HG03565 (cell line): ENCODE measurements around the gene SH3RF1.

ENCODE experiments used
- ATAC-seq: cut with Tn5 transposase; IDR thresholded peaks from one replicate; pipeline ENCODE4 v1.9.1; 2021; ENCODE audit warnings: mild to moderate bottlenecking, moderate library complexity; ENCODE audit not compliant: unreplicated experiment

The SH3RF1 gene

DNA sequence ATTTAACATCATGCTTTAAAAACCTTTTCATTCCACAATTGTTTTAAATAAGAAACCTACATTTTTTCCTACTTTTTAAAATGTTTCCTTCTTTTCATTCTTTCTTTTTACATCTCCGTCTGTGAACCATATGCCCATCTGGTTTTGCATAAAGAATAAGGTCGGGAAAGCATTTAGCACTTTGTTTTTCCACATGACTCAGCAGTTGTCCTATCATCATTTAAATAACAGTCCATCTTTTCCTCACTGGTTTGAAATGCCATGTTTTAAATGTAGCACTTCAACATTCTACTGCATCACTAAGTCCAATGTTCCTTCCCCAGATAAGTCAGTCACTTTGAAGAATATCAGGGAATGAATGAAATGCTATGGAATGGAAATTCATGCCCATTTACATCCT, 128.4 kb downstream of the SH3RF1 start:
- no peak for ATAC-seq

DNA sequence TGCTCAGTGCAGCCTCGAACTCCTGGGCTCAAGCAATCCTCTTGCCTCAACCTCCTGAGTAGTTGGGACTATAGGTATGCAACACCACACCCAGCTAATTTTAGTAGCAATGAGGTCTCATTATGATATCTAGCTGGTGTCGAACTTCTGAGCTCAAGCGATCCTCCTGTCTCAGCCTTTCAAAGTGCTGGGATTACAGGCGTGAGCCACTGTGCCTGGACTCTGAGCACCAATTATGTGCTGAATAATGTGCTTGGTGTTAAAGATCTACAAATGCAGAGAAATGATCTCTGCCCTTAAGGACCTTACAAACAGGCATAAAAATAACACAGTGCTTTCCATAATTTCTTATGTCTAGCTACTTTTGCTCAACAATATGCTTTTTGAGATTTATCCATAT, 131.7 kb downstream of the SH3RF1 start:
- no peak for ATAC-seq

DNA sequence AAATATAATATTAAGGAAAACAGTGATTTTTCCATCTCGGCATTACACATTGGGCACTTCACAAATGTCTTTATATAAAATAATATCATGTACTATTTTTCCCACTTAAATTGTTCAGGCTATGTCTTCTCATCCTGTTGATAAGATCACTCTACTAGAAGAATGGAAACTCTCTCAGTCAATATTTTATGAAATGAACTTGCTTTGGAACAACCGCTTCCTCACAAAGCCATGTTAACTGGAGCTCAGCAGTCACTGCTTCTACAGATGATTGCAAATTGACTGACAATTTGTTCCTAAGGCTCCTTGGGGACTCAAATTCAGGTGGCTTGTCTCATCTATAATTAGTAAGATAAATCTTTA, 133.2 kb downstream of the SH3RF1 start:
- ATAC-seq, result no peak

DNA sequence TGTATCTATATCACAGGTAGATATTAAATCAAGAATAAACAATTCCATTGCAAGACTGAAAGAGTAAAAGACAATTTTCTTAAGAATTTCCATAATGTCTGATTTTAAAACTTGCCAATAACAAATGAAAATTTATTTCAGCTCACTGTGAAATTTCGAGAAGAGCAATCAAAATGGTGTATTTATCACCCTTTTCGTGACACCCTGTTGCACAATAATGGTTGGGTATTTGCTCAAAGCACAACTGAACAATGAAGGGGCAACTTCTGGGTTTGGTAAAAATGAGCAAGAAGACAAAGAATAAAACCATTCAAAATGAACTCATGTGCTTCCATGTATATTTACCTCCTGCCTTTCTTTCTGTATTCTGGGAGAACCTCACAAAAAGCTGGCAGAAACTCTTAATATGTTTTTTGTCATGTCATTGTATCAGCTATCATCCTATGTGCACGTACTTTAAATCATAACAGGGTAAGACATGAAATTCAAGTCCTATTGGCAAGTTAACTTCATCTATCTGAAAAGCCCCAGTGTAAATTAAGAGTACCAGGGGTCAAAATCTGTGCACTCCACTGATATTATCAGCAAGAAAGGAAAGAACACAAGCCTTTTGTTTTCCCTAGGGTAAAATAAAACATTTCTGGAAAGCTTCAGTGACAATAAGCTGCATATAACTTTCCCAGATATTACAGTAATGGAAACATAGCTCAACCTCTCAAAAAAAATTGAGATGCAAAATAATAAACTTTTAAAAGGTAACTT, 133.8 kb downstream of the SH3RF1 start:
- ATAC-seq, result no peak

DNA sequence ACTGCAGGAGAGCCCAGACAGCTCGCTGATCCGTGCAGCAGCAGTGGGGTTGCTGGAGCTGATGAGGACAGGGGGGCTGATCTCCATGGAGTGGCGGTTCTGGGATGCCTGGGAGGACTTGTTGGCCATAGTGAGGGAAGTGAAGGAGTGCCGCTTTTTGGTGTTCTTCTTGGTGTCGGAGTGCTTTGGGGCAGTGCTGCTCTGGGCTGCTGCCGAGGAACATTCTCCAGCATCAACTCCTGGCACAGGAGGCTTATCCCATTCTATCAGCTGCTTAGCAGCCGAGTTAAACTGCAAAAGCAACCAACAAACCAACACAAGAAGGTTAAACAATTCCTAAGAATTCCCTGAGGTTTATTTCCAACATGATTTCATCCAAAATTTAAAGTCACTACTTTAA, 134.4 kb downstream of the SH3RF1 start:
- no peak for ATAC-seq

DNA sequence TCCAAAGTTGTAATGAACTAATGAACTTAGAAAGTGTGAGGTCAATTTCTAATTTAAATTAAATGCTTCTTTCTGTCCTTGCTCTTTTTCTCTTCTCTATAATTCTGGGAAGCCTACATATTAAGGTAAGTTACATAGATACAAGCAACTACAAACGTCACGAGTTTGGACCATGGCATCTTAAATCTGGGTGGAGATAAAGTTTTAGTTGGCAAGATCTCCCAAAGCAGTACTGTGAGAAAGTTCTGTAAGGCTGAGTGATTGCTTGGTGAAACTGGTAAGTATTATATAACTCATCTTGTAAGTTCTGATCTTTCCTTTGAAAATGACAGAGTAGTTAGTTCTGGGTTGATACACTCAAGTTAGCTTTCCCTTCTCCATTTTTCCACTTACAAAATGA, 135.0 kb downstream of the SH3RF1 start:
- no peak for ATAC-seq

DNA sequence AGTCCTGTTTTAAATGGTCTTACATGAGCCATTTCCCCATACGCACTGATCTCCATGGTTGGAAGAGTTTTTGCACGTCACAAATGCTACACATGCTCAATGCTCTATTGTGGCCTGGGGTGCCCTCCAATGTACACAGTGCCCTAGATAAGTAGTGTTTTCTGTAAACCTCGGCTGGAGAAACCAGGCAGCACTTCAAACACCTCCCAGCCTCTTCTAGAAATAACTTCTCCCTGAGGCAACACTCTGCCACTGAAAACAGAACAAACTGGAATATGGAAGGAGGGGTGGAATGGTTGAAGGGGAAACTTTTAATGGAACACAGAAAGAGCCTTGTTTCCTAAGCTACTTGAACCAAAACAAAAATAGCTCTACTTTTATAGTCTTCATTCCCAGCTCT, 136.8 kb downstream of the SH3RF1 start:
- ATAC-seq, result no peak

DNA sequence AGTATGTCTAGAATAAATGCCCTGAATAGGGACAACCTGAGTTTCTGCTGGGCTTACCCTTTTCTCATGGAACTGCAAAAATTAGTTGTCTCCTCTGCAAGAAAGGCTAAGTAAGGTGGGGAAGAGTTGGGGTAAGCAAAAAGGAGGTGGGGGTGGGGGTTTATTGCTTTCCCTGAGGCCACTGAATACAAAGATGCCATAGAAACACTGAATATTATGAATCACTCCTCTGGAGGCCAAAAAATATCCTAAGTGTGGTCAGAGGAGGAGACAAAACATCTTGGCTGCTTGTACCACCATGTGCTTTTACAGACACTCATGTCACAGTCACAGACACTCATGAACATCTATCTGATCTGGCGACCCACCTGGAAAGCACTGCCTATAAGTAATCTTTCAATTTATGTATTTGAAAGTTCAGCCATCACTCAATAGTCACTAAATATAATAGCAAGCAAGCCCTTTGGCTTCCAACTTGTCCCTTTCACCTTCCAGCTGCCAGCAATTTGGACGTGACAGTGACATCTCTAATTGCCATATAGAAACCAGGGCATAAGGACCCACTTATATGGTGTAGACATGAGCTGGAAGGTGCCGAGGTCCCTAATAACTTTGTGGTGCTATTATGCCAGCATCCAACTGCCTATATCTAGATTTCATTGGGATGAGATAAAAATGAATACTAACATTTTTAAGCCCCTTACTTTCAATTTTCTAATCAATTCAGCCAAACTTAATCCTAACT, 138.0 kb downstream of the SH3RF1 start:
- no peak for ATAC-seq

DNA sequence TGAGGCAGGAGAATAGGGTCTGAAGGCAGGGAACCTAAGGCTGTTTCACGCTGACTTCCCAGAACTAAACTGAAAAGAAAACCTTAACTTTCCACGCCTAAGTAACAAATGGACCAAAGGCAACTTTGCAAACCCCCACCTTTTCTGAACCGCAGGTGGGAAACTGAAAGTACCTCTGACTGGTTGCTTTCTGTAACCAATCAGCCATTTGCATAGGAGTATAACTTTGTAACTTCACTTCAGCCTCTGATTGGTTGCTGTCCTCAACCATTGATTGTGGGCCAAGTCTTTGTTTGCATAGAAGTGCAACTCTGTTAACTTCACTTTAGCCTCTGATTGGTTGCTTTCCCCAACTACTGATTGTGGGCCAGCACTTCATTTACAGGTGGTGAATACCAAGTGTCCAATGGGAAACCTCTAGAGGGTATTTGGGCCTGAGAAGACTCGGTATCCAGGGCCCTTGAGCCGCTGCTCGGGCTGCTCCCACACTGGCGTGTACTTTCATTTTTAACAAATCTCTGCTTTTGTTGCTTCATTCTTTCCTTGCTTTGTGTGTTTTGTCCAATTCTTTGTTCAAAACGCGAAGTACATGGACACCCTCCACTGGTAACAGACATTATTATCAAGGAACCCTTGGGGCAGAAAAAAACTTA, 139.1 kb downstream of the SH3RF1 start:
- ATAC-seq, result peak; percentile 37

DNA sequence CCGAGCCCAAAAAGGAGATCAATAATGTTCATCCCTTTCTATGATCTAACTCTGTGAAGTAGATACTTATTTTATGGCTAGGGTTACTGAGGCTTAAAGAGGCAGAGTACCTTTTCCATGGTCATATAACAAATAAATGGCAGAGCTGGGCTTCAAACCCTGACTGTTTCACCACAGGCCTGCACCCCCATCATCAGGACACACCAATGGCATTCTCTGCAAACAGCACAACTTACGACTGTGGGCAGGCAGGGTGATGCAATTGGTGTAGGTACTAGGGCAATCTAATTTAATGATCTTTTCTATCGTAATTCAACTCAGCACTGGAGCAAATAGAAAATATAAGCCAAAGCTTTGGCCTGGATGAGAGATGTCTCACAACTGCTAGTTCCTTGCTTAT, 141.9 kb downstream of the SH3RF1 start:
- ATAC-seq, result no peak

DNA sequence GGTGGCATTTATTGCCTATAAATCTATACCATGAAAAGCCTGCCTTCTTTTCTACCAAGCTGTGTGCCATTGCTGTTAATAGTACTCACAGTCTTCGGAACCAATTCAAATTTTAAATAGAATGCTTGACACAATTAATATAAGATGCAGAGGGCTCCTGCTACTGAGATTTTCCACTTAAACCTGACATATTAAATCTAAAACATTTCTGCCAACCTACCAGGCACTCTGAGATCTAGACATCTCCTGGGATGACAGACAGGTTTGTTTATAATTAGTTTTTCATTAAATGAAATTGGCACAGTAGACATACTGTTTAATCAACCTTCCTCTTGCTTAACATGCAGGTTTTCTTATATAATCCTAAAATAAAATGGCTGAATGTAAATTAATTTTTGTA, 143.4 kb downstream of the SH3RF1 start:
- ATAC-seq, result no peak

DNA sequence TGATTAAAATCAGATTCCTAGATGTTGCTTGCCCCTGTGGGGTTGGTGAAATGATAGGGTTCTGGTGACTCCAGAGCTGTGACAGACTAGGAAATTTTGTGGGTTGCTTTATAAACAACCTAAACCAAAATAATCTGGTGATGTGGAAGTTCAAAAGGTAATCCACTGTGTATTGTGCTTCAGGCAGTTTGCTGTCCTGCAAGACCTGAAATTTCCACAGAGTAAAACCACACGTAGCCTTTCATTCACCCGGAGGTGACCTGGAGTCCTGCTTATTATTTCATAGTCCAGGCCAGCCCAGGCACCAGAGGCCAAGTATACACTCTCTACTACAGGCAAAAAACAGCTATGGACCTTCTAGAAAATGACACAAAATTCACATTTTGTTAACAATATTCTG, 146.1 kb downstream of the SH3RF1 start:
- no peak for ATAC-seq

DNA sequence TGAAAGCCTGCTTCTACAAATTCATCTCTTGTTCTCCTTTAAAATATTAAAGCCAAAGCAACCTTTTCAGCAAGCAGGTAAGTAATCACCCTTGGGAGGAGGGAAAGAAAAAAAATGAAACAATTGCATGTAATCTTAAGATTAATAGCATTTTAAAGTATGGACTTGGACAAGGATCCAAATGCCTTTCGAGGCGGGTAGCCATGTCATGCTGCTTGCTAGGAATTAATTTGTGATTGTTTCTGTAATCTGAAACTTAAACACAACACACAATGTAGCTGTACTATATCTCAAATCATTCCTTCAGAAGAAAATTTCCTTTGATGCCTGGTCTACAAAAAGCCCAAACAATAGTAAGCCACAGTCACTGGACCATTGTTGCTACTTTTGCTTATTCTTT, 148.3 kb downstream of the SH3RF1 start:
- no peak for ATAC-seq

DNA sequence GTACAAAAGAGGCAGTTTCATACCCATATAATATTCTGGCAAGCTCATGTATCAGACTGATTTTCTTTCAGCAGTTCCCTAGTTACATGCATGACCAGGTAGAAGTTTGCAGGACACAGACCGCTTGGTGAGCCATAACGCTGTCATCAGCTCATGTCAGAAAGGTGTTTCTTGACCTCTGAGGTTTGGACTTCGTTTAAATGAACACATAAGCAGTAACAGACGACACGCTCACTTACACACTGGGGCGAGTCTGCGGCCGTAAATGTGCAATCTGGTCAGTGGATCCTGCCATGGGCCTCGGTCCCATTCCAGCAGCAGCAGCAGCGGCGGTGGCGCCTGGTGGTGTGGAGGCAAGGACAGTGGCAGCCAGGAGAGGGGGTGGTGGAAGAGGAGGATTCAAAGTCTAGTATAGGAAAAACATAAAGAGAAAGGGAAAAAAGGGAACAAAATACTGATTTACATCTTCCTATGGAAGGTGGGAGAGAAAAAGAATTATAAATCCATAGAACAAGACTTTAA, 148.8 kb downstream of the SH3RF1 start:
- no peak for ATAC-seq

DNA sequence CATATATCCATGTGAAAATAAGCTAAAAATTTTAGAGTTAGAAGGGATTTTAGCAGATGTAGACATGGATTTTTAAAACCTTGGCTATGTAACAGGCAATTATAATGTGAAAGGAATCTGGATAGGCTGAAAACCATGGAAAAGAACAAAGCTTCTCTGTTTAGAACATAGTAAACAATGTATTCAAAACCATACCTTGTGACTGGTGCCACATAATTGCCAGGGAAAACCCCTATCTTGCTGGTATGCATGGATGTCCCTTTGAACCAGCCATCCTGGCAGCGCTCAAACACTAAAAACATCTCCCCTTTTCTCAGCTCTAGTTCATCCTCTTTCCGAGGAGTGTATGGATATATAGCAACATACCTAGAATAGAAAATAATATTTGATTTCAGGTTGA, 150.1 kb downstream of the SH3RF1 start:
- ATAC-seq, result no peak

DNA sequence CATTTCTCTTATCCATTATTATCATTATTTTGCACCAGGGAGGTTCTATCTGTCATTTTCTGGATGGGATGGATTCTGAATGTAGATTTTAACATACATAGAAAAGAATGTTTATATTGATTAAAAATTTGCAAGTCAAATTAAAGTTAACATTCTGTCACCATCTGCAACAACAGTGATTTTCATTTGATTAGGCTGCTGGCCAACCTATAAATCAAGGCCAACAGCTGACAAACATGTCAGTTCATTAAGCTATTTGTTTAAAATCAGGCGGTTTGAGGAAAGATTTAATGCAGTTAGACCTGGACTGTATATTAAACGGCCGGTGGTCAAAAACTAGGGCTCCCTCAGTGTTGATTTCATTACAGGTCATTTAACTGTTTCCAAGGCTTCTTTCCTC, 151.2 kb downstream of the SH3RF1 start:
- ATAC-seq, result no peak

DNA sequence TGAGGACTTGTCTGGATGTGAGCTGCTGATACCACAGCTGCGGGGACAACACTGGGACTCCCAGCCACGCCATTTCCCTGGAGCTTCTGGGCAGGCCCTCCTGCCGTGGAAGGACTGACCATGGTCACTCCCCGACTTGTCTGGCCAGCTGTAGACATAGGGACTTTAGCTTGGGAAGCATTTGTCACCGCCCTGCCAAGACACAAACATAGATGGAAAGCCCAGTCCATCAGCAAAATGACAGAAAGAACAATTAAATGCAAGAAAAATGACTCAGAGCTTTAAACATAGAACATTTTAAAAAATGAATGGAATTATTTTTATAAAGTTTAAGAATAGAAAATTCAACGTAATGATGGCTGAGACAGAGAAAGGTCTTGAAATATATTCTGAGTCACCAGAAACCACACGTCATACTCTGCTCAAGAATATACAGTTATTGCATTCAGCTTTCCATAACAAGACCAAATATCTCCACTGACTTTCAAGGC, 153.1 kb downstream of the SH3RF1 start:
- ATAC-seq, result no peak

DNA sequence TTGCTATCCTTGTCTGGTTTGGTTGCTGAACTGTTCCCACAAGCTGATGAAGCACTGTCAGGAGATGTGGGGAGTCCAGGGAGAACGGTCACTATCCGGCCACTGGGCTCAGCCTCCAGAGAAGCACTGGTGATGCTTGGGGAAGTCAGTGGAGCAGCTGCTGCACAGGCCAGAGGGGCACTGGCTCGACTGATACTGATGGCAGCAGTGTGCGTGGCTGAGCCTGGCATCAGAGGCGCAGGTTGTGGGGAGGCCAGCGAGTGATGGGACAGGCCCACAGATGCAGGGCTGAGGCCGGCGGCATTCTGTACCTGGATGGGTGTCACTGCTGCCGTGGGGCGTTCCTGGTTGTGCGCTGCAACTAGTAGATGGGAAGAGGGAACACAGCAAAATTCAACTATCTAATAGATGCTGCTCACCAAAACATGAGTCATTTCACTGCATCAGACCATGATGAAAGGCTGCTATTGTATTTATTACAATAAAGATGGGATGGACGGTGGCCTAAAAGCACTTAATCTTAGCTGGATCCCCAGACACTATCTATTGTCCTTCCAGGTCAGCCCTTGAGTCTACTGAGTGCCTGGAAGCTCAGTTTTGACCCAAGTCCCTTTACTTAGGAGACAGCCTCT, 154.4 kb downstream of the SH3RF1 start:
- no peak for ATAC-seq

DNA sequence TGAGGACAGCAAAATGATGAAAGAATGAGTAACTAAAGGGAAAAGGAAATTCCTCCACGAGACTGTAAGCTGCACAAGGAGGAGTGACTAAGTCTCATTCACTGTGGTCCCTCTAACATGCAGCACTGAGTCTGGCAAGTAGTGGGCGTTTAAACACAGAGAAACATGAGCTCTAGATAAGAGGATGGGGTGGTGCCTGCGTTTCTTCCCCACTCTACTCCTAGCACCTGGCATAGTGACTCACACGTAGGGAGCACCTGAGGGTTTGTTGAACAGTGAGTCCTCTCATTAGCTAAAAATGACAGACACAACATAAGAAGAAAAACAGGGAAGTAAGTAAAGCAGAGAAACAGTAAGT, 154.9 kb downstream of the SH3RF1 start:
- no peak for ATAC-seq

DNA sequence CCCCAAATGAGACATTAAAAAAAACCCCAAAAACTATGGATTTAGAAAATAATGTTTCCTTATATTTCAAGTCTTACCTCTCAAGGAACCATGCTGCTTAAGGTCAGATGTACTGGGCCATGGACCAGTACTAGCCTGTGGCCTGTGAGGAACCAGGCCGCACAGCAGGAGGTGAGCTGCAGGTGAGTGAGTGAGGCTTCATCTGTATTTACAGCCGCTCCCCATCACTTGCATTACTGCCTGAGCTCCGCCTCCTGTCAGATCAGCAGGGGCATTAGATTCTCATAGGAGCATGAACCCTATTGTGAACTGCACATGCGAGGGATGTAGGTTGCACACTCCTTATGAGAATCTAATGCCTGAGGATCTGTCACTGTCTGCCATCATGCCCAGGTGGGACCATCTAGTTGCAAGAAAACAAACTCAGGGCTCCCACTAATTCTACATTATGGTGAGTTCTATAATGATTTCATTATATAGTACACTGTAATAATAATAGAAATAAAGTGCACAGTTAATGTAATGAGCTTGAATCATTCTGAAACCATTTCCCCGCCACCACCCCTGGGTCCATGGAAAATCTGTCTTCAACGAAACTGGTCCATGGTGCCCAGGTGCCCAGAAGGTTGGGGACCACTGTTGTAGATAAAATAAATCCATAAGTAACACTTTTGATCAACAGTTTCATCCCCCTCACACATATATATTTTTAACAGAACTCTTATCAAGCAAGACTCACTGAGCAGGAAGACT, 155.4 kb downstream of the SH3RF1 start:
- ATAC-seq, result no peak
